ENCODE measurements around the gene SGPP2. TPM values are rescaled to one million over a fixed set of nuclear protein-coding genes. Genes with fewer than 3 reads are reported as not detected.

The SGPP2 gene
- polyA plus RNA-seq, 4 donors, result 2.5 to 24.1 (median 17.9) TPM

Other genes starting within 250 kb of the SGPP2 start
- gene PAX3, start 125.5 kb upstream of the SGPP2 start, polyA plus RNA-seq (ENCODE audit: insufficient read length in 4 of 4), result under 1 TPM in 1 of 4 donors, not detected in 3; 0.24 TPM
- 10 to 100 TPM; 24.7 to 32.7 (median 26.1) TPM for gene FARSB, start 231.5 kb downstream of the SGPP2 start, polyA plus RNA-seq (ENCODE audit: insufficient read length in 4 of 4)
- not detected for gene MOGAT1, start 247.1 kb downstream of the SGPP2 start, polyA plus RNA-seq (ENCODE audit: insufficient read length in 4 of 4)